Stimulated activated CD4-positive, alpha-beta T cell treated with anti-CD3 and anti-CD28 coated beads, Interleukin-1b, Interleukin-23, amount 100 ng/mL, for 48 hours (primary cell): ENCODE results near the gene EXOC4.

ENCODE experiments used
- DNase-seq: peaks from one replicate; pipeline ENCODE4 v3.0.0-alpha.2; 2020

Gene EXOC4

GRCh38 chr7:133365917-133366316 is 113.0 kb downstream of the EXOC4 start:
- DNase-seq = no peak

GRCh38 chr7:133367561-133367960 is 114.7 kb downstream of the EXOC4 start:
- DNase-seq = no peak

- DNase-seq = no peak
Observed at GRCh38 chr7:133369130-133369529, 116.3 kb downstream of the EXOC4 start.

- DNase-seq = no peak
Observed at GRCh38 chr7:133371616-133372015, 118.7 kb downstream of the EXOC4 start.

- DNase-seq = no peak
Observed at GRCh38 chr7:133372337-133372736, 119.5 kb downstream of the EXOC4 start.

- DNase-seq = no peak
Observed at GRCh38 chr7:133376514-133376913, 123.6 kb downstream of the EXOC4 start.

GRCh38 chr7:133381965-133382364 is 129.1 kb downstream of the EXOC4 start:
- no peak for DNase-seq

GRCh38 chr7:133382775-133383559 is 130.1 kb downstream of the EXOC4 start:
- no peak for DNase-seq

- DNase-seq = no peak
Observed at GRCh38 chr7:133386205-133386604, 133.3 kb downstream of the EXOC4 start.

- no peak for DNase-seq
Observed at GRCh38 chr7:133389727-133390126, 136.8 kb downstream of the EXOC4 start.

- DNase-seq = no peak
Observed at GRCh38 chr7:133391206-133391605, 138.3 kb downstream of the EXOC4 start.

GRCh38 chr7:133394369-133394768 is 141.5 kb downstream of the EXOC4 start:
- no peak for DNase-seq

- DNase-seq = no peak
Observed at GRCh38 chr7:133395551-133395950, 142.7 kb downstream of the EXOC4 start.

GRCh38 chr7:133398506-133398905 is 145.6 kb downstream of the EXOC4 start:
- DNase-seq = no peak

- no peak for DNase-seq
Observed at GRCh38 chr7:133401225-133401624, 148.3 kb downstream of the EXOC4 start.

GRCh38 chr7:133408212-133408611 is 155.3 kb downstream of the EXOC4 start:
- DNase-seq = no peak

GRCh38 chr7:133409421-133409820 is 156.5 kb downstream of the EXOC4 start:
- no peak for DNase-seq

GRCh38 chr7:133409966-133410365 is 157.1 kb downstream of the EXOC4 start:
- DNase-seq = no peak

- DNase-seq = no peak
Observed at GRCh38 chr7:133411395-133411794, 158.5 kb downstream of the EXOC4 start.

- DNase-seq = no peak
Observed at GRCh38 chr7:133412942-133413341, 160.1 kb downstream of the EXOC4 start.

GRCh38 chr7:133419041-133419440 is 166.2 kb downstream of the EXOC4 start:
- DNase-seq = no peak

GRCh38 chr7:133423618-133424017 is 170.7 kb downstream of the EXOC4 start:
- no peak for DNase-seq

- no peak for DNase-seq
Observed at GRCh38 chr7:133428326-133428725, 175.4 kb downstream of the EXOC4 start.

- DNase-seq = no peak
Observed at GRCh38 chr7:133428876-133429275, 176.0 kb downstream of the EXOC4 start.

GRCh38 chr7:133429371-133429770 is 176.5 kb downstream of the EXOC4 start:
- no peak for DNase-seq
